ENCODE data around the gene FHIT.

Gene FHIT

DNA sequence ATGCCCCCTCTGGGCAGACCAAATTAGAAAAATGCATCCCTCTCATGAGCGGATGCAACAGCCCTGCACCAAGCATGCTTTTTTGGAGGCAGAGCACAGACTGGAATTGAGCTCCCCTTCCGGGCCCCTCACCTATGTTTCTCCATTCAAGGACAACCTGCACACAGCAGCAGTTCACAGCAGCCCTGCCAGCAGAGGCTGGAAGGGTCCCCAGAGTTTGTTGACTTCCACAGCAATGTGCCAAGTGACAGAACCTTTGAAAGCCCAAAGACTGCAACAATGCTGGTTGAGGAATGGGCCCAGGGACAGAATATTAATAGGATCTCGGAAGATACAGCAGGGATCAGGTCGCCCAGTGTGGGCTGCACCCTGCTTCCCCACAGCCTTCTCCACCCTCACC, 650.4 kb downstream of the FHIT start:
- H3K4me3 ChIP-seq (ENCODE audit: low read depth in 1 of 5, low read length in 5 of 5), result no peak overlapping the region
- H3K36me3 ChIP-seq (ENCODE audit: control insufficient read depth in 5 of 5, insufficient read depth in 5 of 5, low read length in 5 of 5), result no peaks in the 10 kb centered on the region
- H3K27ac ChIP-seq (ENCODE audit: low read depth, low read length), result no peak overlapping the region
- H3K9ac ChIP-seq (ENCODE audit: low read length in 5 of 5), result no peak overlapping the region
- peaks cover 0 to 9% (median 8%) of the 10 kb centered on the region in 5 donors for H3K4me1 ChIP-seq (ENCODE audit: control insufficient read depth in 5 of 5, insufficient read depth in 5 of 5, low read length in 5 of 5)
- no peaks in the 10 kb centered on the region for H3K9me3 ChIP-seq (ENCODE audit: control insufficient read depth in 5 of 5, low read length in 5 of 5)
- no peaks in the 10 kb centered on the region for H3K27me3 ChIP-seq (ENCODE audit: control insufficient read depth in 5 of 5, insufficient read depth in 4 of 5, low read length in 5 of 5)

DNA sequence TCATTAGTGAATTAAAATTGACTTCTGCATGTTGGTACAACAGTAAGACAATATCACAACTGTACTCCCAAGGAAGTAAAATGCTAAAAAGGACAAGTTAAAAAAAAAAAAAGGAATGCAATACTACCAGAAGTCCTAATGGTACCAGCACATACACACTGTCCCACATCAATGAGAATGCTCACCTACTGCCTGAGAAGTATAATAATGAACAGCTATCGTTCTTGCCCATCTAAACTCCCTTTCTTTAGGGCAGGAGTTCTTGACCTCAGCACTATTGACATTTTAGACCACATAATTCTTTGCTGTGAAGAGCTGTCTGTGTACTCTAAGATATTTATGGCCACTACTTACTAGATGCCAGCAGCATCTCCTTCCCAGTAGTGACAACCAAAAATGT, 651.7 kb downstream of the FHIT start:
- no peaks in the 10 kb centered on the region for H3K36me3 ChIP-seq (ENCODE audit: control insufficient read depth in 5 of 5, insufficient read depth in 5 of 5, low read length in 5 of 5)
- H3K9ac ChIP-seq (ENCODE audit: low read length in 5 of 5), result no peak overlapping the region
- H3K27ac ChIP-seq (ENCODE audit: low read depth, low read length), result no peak overlapping the region
- no peak overlapping the region for H3K4me3 ChIP-seq (ENCODE audit: low read depth in 1 of 5, low read length in 5 of 5)
- peaks cover 0 to 12% (median 10%) of the 10 kb centered on the region in 5 donors for H3K4me1 ChIP-seq (ENCODE audit: control insufficient read depth in 5 of 5, insufficient read depth in 5 of 5, low read length in 5 of 5)
- no peaks in the 10 kb centered on the region for H3K27me3 ChIP-seq (ENCODE audit: control insufficient read depth in 5 of 5, insufficient read depth in 4 of 5, low read length in 5 of 5)
- H3K9me3 ChIP-seq (ENCODE audit: control insufficient read depth in 5 of 5, low read length in 5 of 5), result no peaks in the 10 kb centered on the region

DNA sequence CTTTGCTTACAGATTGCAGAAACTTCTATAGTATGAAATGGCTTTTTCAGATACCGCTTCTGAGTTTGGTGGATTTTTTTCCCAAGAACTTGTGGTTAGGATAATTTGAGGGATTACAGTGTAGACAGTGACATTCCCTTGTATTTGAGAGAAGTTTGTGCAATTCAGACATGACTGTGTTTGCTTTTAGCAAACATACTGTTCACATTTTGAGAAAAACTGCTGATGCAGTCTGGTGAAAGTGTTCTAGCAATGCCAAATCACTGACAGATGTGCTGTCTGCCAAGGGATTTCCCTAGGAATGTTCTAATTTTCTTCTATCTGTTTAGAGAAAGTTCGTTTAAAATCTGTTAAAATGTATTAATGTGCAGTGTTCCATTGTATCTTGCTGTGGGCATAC, 652.6 kb downstream of the FHIT start:
- no peaks in the 10 kb centered on the region for H3K27me3 ChIP-seq (ENCODE audit: control insufficient read depth in 5 of 5, insufficient read depth in 4 of 5, low read length in 5 of 5)
- peaks cover 4 to 21% (median 15%) of the 10 kb centered on the region in 5 donors for H3K4me1 ChIP-seq (ENCODE audit: control insufficient read depth in 5 of 5, insufficient read depth in 5 of 5, low read length in 5 of 5)
- H3K9ac ChIP-seq (ENCODE audit: low read length in 5 of 5), result no peak overlapping the region
- H3K27ac ChIP-seq (ENCODE audit: low read depth, low read length), result no peak overlapping the region
- no peak overlapping the region for H3K4me3 ChIP-seq (ENCODE audit: low read depth in 1 of 5, low read length in 5 of 5)
- no peaks in the 10 kb centered on the region for H3K9me3 ChIP-seq (ENCODE audit: control insufficient read depth in 5 of 5, low read length in 5 of 5)
- no peaks in the 10 kb centered on the region for H3K36me3 ChIP-seq (ENCODE audit: control insufficient read depth in 5 of 5, insufficient read depth in 5 of 5, low read length in 5 of 5)

GRCh38 chr3:60594025-60594424, 657.2 kb downstream of the FHIT start:
- peaks cover 4 to 24% (median 15%) of the 10 kb centered on the region in 5 donors for H3K4me1 ChIP-seq (ENCODE audit: control insufficient read depth in 5 of 5, insufficient read depth in 5 of 5, low read length in 5 of 5)
- H3K27ac ChIP-seq (ENCODE audit: low read depth, low read length), result no peak overlapping the region
- H3K9ac ChIP-seq (ENCODE audit: low read length in 5 of 5), result no peak overlapping the region
- no peaks in the 10 kb centered on the region for H3K36me3 ChIP-seq (ENCODE audit: control insufficient read depth in 5 of 5, insufficient read depth in 5 of 5, low read length in 5 of 5)
- H3K27me3 ChIP-seq (ENCODE audit: control insufficient read depth in 5 of 5, insufficient read depth in 4 of 5, low read length in 5 of 5), result no peaks in the 10 kb centered on the region
- no peak overlapping the region for H3K4me3 ChIP-seq (ENCODE audit: low read depth in 1 of 5, low read length in 5 of 5)
- no peaks in the 10 kb centered on the region for H3K9me3 ChIP-seq (ENCODE audit: control insufficient read depth in 5 of 5, low read length in 5 of 5)

DNA sequence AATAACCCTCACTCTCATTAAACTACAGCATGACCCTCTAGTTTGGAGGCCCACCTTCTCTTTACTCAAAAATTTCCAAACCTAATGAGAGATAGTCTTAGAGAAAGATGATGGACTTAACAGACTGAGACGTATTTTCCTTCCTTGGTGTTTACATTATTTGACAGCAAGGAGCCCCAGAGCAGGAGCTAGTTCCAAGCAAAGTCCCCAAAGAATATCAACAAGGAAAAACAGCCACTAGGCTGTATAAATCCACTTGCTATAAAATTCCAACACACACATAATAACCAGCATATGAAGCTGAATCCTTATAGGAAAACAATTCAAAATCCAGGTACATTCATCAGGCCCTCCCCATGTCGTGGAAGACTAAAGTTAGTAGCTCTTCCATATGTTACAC, 660.0 kb downstream of the FHIT start:
- H3K4me3 ChIP-seq (ENCODE audit: low read depth in 1 of 5, low read length in 5 of 5), result no peak overlapping the region
- H3K36me3 ChIP-seq (ENCODE audit: control insufficient read depth in 5 of 5, insufficient read depth in 5 of 5, low read length in 5 of 5), result no peaks in the 10 kb centered on the region
- H3K27me3 ChIP-seq (ENCODE audit: control insufficient read depth in 5 of 5, insufficient read depth in 4 of 5, low read length in 5 of 5), result no peaks in the 10 kb centered on the region
- H3K27ac ChIP-seq (ENCODE audit: low read depth, low read length), result no peak overlapping the region
- peaks cover 4 to 17% (median 8%) of the 10 kb centered on the region in 5 donors for H3K4me1 ChIP-seq (ENCODE audit: control insufficient read depth in 5 of 5, insufficient read depth in 5 of 5, low read length in 5 of 5)
- H3K9ac ChIP-seq (ENCODE audit: low read length in 5 of 5), result no peak overlapping the region
- H3K9me3 ChIP-seq (ENCODE audit: control insufficient read depth in 5 of 5, low read length in 5 of 5), result no peaks in the 10 kb centered on the region

GRCh38 chr3:60588806-60589205, 662.4 kb downstream of the FHIT start:
- Histone ChIP-seq H3K9me3 (ENCODE audit: control insufficient read depth in 5 of 5, low read length in 5 of 5) (no peaks in the 10 kb centered on the region), H3K9ac (ENCODE audit: low read length in 5 of 5) (no peak overlapping the region), H3K27ac (ENCODE audit: low read depth, low read length) (no peak overlapping the region), H3K4me1 (ENCODE audit: control insufficient read depth in 5 of 5, insufficient read depth in 5 of 5, low read length in 5 of 5) (peaks cover 0 to 6% (median 0%) of the 10 kb centered on the region in 5 donors), H3K27me3 (ENCODE audit: control insufficient read depth in 5 of 5, insufficient read depth in 4 of 5, low read length in 5 of 5) (no peaks in the 10 kb centered on the region), H3K4me3 (ENCODE audit: low read depth in 1 of 5, low read length in 5 of 5) (no peak overlapping the region), H3K36me3 (ENCODE audit: control insufficient read depth in 5 of 5, insufficient read depth in 5 of 5, low read length in 5 of 5) (no peaks in the 10 kb centered on the region)

DNA sequence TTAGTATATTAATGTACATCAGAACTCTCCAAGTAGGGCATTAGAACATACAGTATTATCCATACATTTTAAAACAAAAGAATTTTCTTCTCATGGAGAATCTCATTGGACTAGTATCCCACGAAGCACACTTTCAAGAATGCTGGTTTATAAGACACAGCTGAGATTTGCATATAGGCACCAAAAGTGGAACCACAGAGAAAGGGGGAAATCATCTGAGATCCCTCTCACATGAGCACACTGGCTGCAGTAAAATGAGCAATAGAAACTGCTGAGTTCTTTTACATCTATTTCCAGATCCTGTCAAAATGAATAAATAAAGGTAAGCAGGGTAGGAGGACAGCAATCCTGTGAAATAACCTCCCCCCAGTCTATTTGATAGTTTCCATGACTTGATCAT, 665.3 kb downstream of the FHIT start:
- H3K36me3 ChIP-seq (ENCODE audit: control insufficient read depth in 5 of 5, insufficient read depth in 5 of 5, low read length in 5 of 5), result no peaks in the 10 kb centered on the region
- H3K9me3 ChIP-seq (ENCODE audit: control insufficient read depth in 5 of 5, low read length in 5 of 5), result no peaks in the 10 kb centered on the region
- no peak overlapping the region for H3K27ac ChIP-seq (ENCODE audit: low read depth, low read length)
- H3K27me3 ChIP-seq (ENCODE audit: control insufficient read depth in 5 of 5, insufficient read depth in 4 of 5, low read length in 5 of 5), result no peaks in the 10 kb centered on the region
- peaks cover 0 to 8% (median 0%) of the 10 kb centered on the region in 5 donors for H3K4me1 ChIP-seq (ENCODE audit: control insufficient read depth in 5 of 5, insufficient read depth in 5 of 5, low read length in 5 of 5)
- no peak overlapping the region for H3K4me3 ChIP-seq (ENCODE audit: low read depth in 1 of 5, low read length in 5 of 5)
- H3K9ac ChIP-seq (ENCODE audit: low read length in 5 of 5), result no peak overlapping the region

- H3K36me3 ChIP-seq (ENCODE audit: control insufficient read depth in 5 of 5, insufficient read depth in 5 of 5, low read length in 5 of 5), result no peaks in the 10 kb centered on the region
- H3K4me3 ChIP-seq (ENCODE audit: low read depth in 1 of 5, low read length in 5 of 5), result no peak overlapping the region
- H3K27me3 ChIP-seq (ENCODE audit: control insufficient read depth in 5 of 5, insufficient read depth in 4 of 5, low read length in 5 of 5), result no peaks in the 10 kb centered on the region
These were observed 667.0 kb downstream of the FHIT start for GRCh38 chr3:60584250-60584649.

DNA sequence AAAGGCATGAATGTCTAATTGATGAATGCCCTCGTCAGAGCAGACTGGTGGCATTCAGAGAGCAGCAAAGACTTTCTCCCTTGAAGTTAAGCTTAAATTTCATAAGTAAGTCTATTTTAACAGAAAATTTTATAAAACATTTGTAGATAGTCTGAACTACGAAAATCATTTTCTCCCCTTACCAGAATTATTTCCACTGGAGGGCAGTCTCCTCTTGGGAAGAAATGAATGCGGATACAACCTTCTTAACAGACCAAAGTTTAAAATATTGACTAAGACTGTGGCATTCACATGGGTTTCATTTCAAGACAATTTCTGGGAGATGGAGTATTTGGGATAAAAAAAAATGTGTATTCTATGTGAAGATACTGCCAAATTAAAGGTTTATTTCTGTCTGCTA, 669.0 kb downstream of the FHIT start:
- Histone ChIP-seq H3K9me3 (ENCODE audit: control insufficient read depth in 5 of 5, low read length in 5 of 5) (no peaks in the 10 kb centered on the region), H3K36me3 (ENCODE audit: control insufficient read depth in 5 of 5, insufficient read depth in 5 of 5, low read length in 5 of 5) (no peaks in the 10 kb centered on the region), H3K9ac (ENCODE audit: low read length in 5 of 5) (no peak overlapping the region), H3K4me1 (ENCODE audit: control insufficient read depth in 5 of 5, insufficient read depth in 5 of 5, low read length in 5 of 5) (peaks cover 0 to 8% (median 0%) of the 10 kb centered on the region in 5 donors), H3K27ac (ENCODE audit: low read depth, low read length) (no peak overlapping the region), H3K27me3 (ENCODE audit: control insufficient read depth in 5 of 5, insufficient read depth in 4 of 5, low read length in 5 of 5) (no peaks in the 10 kb centered on the region), H3K4me3 (ENCODE audit: low read depth in 1 of 5, low read length in 5 of 5) (no peak overlapping the region)

More at GRCh38 chr3:60584250-60584649, 667.0 kb downstream of the FHIT start:
- Histone ChIP-seq H3K4me1 (ENCODE audit: control insufficient read depth in 5 of 5, insufficient read depth in 5 of 5, low read length in 5 of 5) (peaks cover 0 to 8% (median 0%) of the 10 kb centered on the region in 5 donors), H3K9ac (ENCODE audit: low read length in 5 of 5) (no peak overlapping the region), H3K9me3 (ENCODE audit: control insufficient read depth in 5 of 5, low read length in 5 of 5) (no peaks in the 10 kb centered on the region), H3K27ac (ENCODE audit: low read depth, low read length) (no peak overlapping the region)

- H3K9ac ChIP-seq (ENCODE audit: low read length in 5 of 5), result no peak overlapping the region
- no peak overlapping the region for H3K4me3 ChIP-seq (ENCODE audit: low read depth in 1 of 5, low read length in 5 of 5)
- peaks cover 0 to 11% (median 0%) of the 10 kb centered on the region in 5 donors for H3K4me1 ChIP-seq (ENCODE audit: control insufficient read depth in 5 of 5, insufficient read depth in 5 of 5, low read length in 5 of 5)
- H3K27ac ChIP-seq (ENCODE audit: low read depth, low read length), result no peak overlapping the region
- no peaks in the 10 kb centered on the region for H3K27me3 ChIP-seq (ENCODE audit: control insufficient read depth in 5 of 5, insufficient read depth in 4 of 5, low read length in 5 of 5)
- H3K36me3 ChIP-seq (ENCODE audit: control insufficient read depth in 5 of 5, insufficient read depth in 5 of 5, low read length in 5 of 5), result no peaks in the 10 kb centered on the region
- H3K9me3 ChIP-seq (ENCODE audit: control insufficient read depth in 5 of 5, low read length in 5 of 5), result no peaks in the 10 kb centered on the region
These were observed 670.4 kb downstream of the FHIT start for GRCh38 chr3:60580809-60581208.

DNA sequence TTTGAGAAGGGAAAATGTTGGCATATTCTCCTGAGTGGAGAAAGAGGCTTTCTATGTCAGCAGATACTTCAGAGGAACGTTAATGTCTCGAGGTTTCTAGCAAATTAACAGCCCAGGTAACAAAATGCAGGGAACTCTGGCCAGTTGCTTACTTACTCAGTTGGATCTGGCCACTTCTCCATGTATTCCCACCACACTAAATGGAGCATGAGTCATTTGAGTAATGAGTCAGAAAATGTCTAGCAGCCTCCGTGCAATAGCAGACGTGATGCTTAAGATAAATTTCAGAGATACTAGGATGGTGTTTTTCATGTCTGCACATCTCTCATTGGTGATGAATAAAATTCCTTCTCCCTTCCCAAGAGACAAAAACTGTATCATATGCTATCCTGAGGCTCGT, 671.5 kb downstream of the FHIT start:
- Histone ChIP-seq H3K36me3 (ENCODE audit: control insufficient read depth in 5 of 5, insufficient read depth in 5 of 5, low read length in 5 of 5) (no peaks in the 10 kb centered on the region), H3K27me3 (ENCODE audit: control insufficient read depth in 5 of 5, insufficient read depth in 4 of 5, low read length in 5 of 5) (no peaks in the 10 kb centered on the region), H3K4me1 (ENCODE audit: control insufficient read depth in 5 of 5, insufficient read depth in 5 of 5, low read length in 5 of 5) (peaks cover 0 to 14% (median 0%) of the 10 kb centered on the region in 5 donors), H3K9ac (ENCODE audit: low read length in 5 of 5) (no peak overlapping the region), H3K27ac (ENCODE audit: low read depth, low read length) (no peak overlapping the region), H3K4me3 (ENCODE audit: low read depth in 1 of 5, low read length in 5 of 5) (no peak overlapping the region), H3K9me3 (ENCODE audit: control insufficient read depth in 5 of 5, low read length in 5 of 5) (no peaks in the 10 kb centered on the region)
